AG04450 (cell line): ENCODE data around the gene YPEL2. TPM values are rescaled to one million over a fixed set of nuclear protein-coding genes. Genes with fewer than 3 reads are reported as not detected.

Experiments used
- CTCF ChIA-PET: fragments of 300-600, 350-600 bp; formaldehyde crosslinking; extraction: SDS; loops from one replicate; lab custom pipeline; 2022; ENCODE audit warnings: antibody characterized with exemption, inconsistent platforms; lab: Charles Lee
- POLR2A ChIA-PET: fragments of 350-600 bp; formaldehyde crosslinking; extraction: SDS; loops from one replicate; lab custom pipeline; 2021; ENCODE audit warnings: antibody characterized with exemption, inconsistent platforms; lab: Yijun Ruan, JAX
- DNase-seq: peaks from one replicate; pipeline ENCODE4 v3.0.0-alpha.2; 2011; ENCODE audit warnings: low read depth, low spot score
- H3K27ac ChIP-seq: one replicate; pipeline ENCODE4 v1.5.1; 2012; ENCODE audit warnings: low read depth, low read length, control low read depth
- H3K27me3 ChIP-seq: one replicate; pipeline ENCODE4 v1.6.0; 2012; ENCODE audit warnings: low read length; ENCODE audit not compliant: control insufficient read depth, insufficient read depth
- H3K4me3 ChIP-seq: 2 replicates; pipeline ENCODE4 v1.5.1; 2011; ENCODE audit warnings: mild to moderate bottlenecking, low read depth, low read length, control low read depth
- H3K9me3 ChIP-seq: 2 replicates; pipeline ENCODE4 v1.5.1; 2012; ENCODE audit warnings: low read length; ENCODE audit not compliant: control insufficient read depth, insufficient read depth
- polyA plus RNA-seq: library from polyadenylated mRNA; depleted of rRNA; stranded (reverse); fragments of >200 nt; gene quantifications from 2 replicates; pipeline ENCODE4 v1.2.3, GENCODE V29; 2011
- TF ChIP-seq, protein P1 (sequence below): IDR thresholded peaks from 2 replicates; pipeline ENCODE4 v1.5.1; 2011; ENCODE audit warnings: low read depth, low read length, control low read depth, inconsistent platforms

Gene YPEL2
- polyA plus RNA-seq, 1 experiment: 7.7 TPM

DNA sequence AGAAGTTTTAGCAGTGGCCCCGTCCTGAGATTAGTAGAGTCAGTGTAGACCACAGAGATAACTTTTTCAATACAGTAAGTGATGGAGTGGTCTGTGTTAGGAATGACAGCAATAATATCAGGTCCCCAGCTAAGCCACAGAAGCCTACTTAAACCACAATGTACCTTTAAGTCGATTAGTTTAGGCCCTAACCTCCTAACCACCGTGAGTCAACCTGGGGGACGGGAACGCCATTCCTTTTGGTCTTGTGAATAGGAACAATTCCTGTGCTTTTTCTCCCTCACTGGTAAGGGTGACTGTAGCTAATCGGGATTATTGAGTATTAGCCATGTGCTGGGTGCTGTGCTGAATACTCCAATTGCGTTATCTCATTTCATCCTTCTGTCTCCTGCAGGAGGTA lies 14.0 kb downstream of the YPEL2 start:
- DNase-seq: no peak
- TF ChIP-seq, protein P1, sequence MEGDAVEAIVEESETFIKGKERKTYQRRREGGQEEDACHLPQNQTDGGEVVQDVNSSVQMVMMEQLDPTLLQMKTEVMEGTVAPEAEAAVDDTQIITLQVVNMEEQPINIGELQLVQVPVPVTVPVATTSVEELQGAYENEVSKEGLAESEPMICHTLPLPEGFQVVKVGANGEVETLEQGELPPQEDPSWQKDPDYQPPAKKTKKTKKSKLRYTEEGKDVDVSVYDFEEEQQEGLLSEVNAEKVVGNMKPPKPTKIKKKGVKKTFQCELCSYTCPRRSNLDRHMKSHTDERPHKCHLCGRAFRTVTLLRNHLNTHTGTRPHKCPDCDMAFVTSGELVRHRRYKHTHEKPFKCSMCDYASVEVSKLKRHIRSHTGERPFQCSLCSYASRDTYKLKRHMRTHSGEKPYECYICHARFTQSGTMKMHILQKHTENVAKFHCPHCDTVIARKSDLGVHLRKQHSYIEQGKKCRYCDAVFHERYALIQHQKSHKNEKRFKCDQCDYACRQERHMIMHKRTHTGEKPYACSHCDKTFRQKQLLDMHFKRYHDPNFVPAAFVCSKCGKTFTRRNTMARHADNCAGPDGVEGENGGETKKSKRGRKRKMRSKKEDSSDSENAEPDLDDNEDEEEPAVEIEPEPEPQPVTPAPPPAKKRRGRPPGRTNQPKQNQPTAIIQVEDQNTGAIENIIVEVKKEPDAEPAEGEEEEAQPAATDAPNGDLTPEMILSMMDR: no peak
- POLR2A ChIA-PET: no interaction called here

GRCh38 chr17:59346341-59346740 lies 14.9 kb downstream of the YPEL2 start:
- H3K27ac ChIP-seq: no peak overlapping the region
- ChIA-PET CTCF (interaction anchor here (1.0 to 1.6 kb wide), 2 partner anchors 17 to 95 kb away, joined by 3 to 4 read pairs; no protein-coding TSS in a partner anchor), POLR2A (no interaction called here)
- H3K9me3 ChIP-seq: no peaks in the 10 kb centered on the region
- TF ChIP-seq, protein P1: no peak
- peaks cover 12% of the 10 kb centered on the region for H3K27me3 ChIP-seq
- no peak overlapping the region for H3K4me3 ChIP-seq
- DNase-seq: no peak

More for the DNA sequence above, 14.0 kb downstream of the YPEL2 start:
- H3K27ac ChIP-seq: no peak overlapping the region
- peaks cover 12% of the 10 kb centered on the region for H3K27me3 ChIP-seq
- H3K4me3 ChIP-seq: no peak overlapping the region
- no peaks in the 10 kb centered on the region for H3K9me3 ChIP-seq
- CTCF ChIA-PET: interaction anchor here (1.6 kb wide), 1 partner anchor 16 kb away, joined by 4 read pairs; no protein-coding TSS in a partner anchor

DNA sequence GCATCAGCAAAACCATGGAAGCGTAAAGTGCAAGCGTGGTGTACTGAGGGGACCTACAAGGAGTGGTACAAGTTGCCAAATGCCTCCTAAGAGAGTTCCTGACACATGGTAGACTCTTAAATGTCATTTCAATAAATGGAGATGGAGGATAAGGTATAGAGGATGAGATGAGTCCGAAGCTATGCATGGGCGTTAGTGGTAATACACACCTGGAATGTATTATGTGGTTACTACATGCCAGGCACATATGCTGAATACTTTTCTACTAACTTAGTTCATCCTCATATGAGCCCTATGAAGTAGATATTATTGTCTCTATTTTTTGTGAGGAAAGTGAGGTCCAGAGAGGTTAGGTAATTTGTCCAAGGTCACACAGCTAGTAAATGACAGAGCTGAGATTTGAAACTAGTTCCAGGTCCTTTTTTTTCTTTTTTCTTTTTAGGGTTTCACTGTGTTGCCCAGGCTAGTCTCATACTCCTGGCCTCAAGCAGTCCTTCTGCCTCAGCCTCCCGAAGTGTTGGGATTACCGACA lies 15.5 kb downstream of the YPEL2 start:
- CTCF ChIA-PET: interaction anchor here (1.0 kb wide), 2 partner anchors 9 to 94 kb away, joined by 3 read pairs; no protein-coding TSS in a partner anchor

DNA sequence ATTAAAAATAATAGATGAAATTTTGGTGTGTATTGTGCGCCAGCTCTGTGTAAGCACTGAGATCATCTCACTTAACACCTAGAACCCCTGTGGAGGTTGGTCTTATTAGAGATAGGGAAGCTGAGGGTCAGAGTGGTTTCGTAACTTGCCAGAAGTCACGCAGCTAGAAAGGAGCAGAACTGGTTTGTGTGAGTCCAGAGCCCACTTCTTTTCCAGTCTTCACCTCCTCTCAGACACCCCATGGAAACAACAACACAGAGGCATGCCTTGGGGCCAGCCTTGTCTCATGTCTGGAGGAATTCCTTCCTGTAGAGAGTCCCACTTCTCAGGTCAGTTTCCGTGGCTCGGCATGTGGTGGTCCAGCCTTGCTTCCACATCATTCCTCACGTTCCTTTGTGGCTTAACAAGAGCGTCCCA lies 16.5 kb downstream of the YPEL2 start:
- Histone ChIP-seq H3K9me3 (no peaks in the 10 kb centered on the region), H3K27ac (no peak overlapping the region), H3K27me3 (peaks cover 11% of the 10 kb centered on the region), H3K4me3 (no peak overlapping the region)
- POLR2A ChIA-PET: no interaction called here
- TF ChIP-seq, protein P1: no peak
- DNase-seq: no peak
- CTCF ChIA-PET: no interaction called here

More for the DNA sequence above, 15.5 kb downstream of the YPEL2 start:
- TF ChIP-seq, protein P1: no peak
- H3K27me3 ChIP-seq: peaks cover 12% of the 10 kb centered on the region
- no peak for DNase-seq
- no peak overlapping the region for H3K4me3 ChIP-seq
- H3K27ac ChIP-seq: no peak overlapping the region
- H3K9me3 ChIP-seq: no peaks in the 10 kb centered on the region
- POLR2A ChIA-PET: no interaction called here

GRCh38 chr17:59349178-59349577 lies 17.7 kb downstream of the YPEL2 start:
- TF ChIP-seq, protein P1: no peak
- ChIA-PET CTCF (interaction anchor here (0.6 to 0.9 kb wide), 3 partner anchors 20 to 319 kb away, joined by 3 to 7 read pairs (median 5); no protein-coding TSS in a partner anchor), POLR2A (no interaction called here)
- Histone ChIP-seq H3K4me3 (no peak overlapping the region), H3K27me3 (peaks cover 10% of the 10 kb centered on the region), H3K27ac (no peak overlapping the region), H3K9me3 (no peaks in the 10 kb centered on the region)
- DNase-seq: no peak
